IMR-90 (cell line): ENCODE results near the gene TNFRSF9. TPM values are rescaled to one million over a fixed set of nuclear protein-coding genes. Genes with fewer than 3 reads are reported as not detected.

Experiments
- ATAC-seq: fragments of 200-7000 bp; cut with Tn5 transposase; 2 replicates; pipeline ENCODE4 v1.9.1; 2020; ENCODE audit warnings: low read depth, mild to moderate bottlenecking, moderate library complexity
- BruUV-seq: library from RNA; stranded (reverse); fragments of 400-500 nt; replicated peaks from 2 replicates; lab custom pipeline; 2021; lab: Mats Ljungman, UMichigan
- CTCF ChIA-PET: fragments of 300-600 bp; formaldehyde crosslinking; extraction: SDS; loops from one replicate; lab custom pipeline; 2021; ENCODE audit warnings: antibody characterized with exemption; lab: Yijun Ruan, JAX
- POLR2A ChIA-PET: fragments of 300-600 bp; sonication (Branson Sonifier 250); formaldehyde crosslinking; loops from one replicate; lab custom pipeline; 2022; ENCODE audit warnings: antibody characterized with exemption; ENCODE audit not compliant: unreplicated experiment; lab: Charles Lee
- DNase-seq: peaks from one replicate; pipeline ENCODE4 v3.0.0; 2013
- H2AFZ ChIP-seq: replicated peaks from 2 replicates; pipeline ENCODE3; 2013; ENCODE audit warnings: low read length, mild to moderate bottlenecking; ENCODE audit not compliant: poor library complexity
- H2AK5ac ChIP-seq: 2 replicates; pipeline ENCODE4 v1.6.1; 2013; ENCODE audit warnings: low read depth, low read length, inconsistent platforms
- H2AK9ac ChIP-seq: replicated peaks from 2 replicates; pipeline ENCODE3; 2013; ENCODE audit warnings: mild to moderate bottlenecking, low read depth, low read length, moderate library complexity; ENCODE audit not compliant: poor library complexity
- H2BK120ac ChIP-seq: 2 replicates; pipeline ENCODE4 v1.6.1; 2013; ENCODE audit warnings: low read depth, low read length, inconsistent platforms
- H2BK15ac ChIP-seq: 3 replicates; pipeline ENCODE4 v1.6.1; 2013; ENCODE audit warnings: low read depth, low read length, inconsistent platforms
- H2BK20ac ChIP-seq: 2 replicates; pipeline ENCODE4 v1.6.1; 2013; ENCODE audit warnings: low read depth, mild to moderate bottlenecking, inconsistent platforms, low read length, moderate library complexity
- H2BK5ac ChIP-seq: 2 replicates; pipeline ENCODE4 v1.6.1; 2013; ENCODE audit warnings: mild to moderate bottlenecking, low read depth, low read length, inconsistent platforms; ENCODE audit not compliant: poor library complexity, severe bottlenecking
- H3K14ac ChIP-seq: replicated peaks from 2 replicates; pipeline ENCODE4 v1.6.1; 2013; ENCODE audit warnings: low read depth, low read length, inconsistent platforms
- H3K18ac ChIP-seq: 2 replicates; pipeline ENCODE4 v1.6.1; 2013; ENCODE audit warnings: low read depth, low read length, control low read depth
- H3K23ac ChIP-seq: 2 replicates; pipeline ENCODE4 v1.6.1; 2013; ENCODE audit warnings: low read depth, low read length, inconsistent platforms
- H3K27ac ChIP-seq: 2 replicates; pipeline ENCODE4 v1.5.1; 2013; ENCODE audit warnings: mild to moderate bottlenecking, control low read depth, low read length; ENCODE audit not compliant: insufficient read depth
- H3K27me3 ChIP-seq: 2 replicates; pipeline ENCODE4 v1.6.1; 2013; ENCODE audit warnings: low read length; ENCODE audit not compliant: control insufficient read depth, insufficient read depth
- H3K36me3 ChIP-seq: 2 replicates; pipeline ENCODE4 v1.6.1; 2013; ENCODE audit warnings: low read length, mixed read lengths; ENCODE audit not compliant: control insufficient read depth, insufficient read depth
- H3K4ac ChIP-seq: 2 replicates; pipeline ENCODE4 v1.6.1; 2013; ENCODE audit warnings: low read depth, low read length, inconsistent platforms
- H3K4me1 ChIP-seq: 2 replicates; pipeline ENCODE4 v1.6.1; 2013; ENCODE audit warnings: low read length, mixed read lengths; ENCODE audit not compliant: control insufficient read depth, insufficient read depth
- H3K4me2 ChIP-seq: 2 replicates; pipeline ENCODE4 v1.6.1; 2013; ENCODE audit warnings: low read depth, mild to moderate bottlenecking, control low read depth, low read length, moderate library complexity
- H3K4me3 ChIP-seq: 2 replicates; pipeline ENCODE4 v1.5.1; 2013; ENCODE audit warnings: low read depth, mild to moderate bottlenecking, control low read depth, low read length, moderate library complexity; ENCODE audit not compliant: insufficient read depth
- H3K56ac ChIP-seq: 2 replicates; pipeline ENCODE4 v1.6.1; 2013; ENCODE audit warnings: low read length, inconsistent platforms; ENCODE audit not compliant: insufficient read depth; ENCODE audit errors: extremely low read depth
- H3K79me1 ChIP-seq, 2 experiments: 2 replicates each; pipeline ENCODE4 v1.6.1; 2013; ENCODE audit warnings: low read length in 2 of 2, inconsistent platforms in 1 of 2, low read depth in 1 of 2
- H3K9ac ChIP-seq: 2 replicates; pipeline ENCODE4 v1.6.1; 2013; ENCODE audit warnings: low read depth, low read length, control low read depth
- H3K9me1 ChIP-seq: 2 replicates; pipeline ENCODE4 v1.6.1; 2013; ENCODE audit warnings: low read length, inconsistent platforms; ENCODE audit not compliant: insufficient read depth
- H3K9me3 ChIP-seq: 2 replicates; pipeline ENCODE4 v1.6.1; 2013; ENCODE audit warnings: low read length; ENCODE audit not compliant: control insufficient read depth, insufficient read depth
- H4K20me1 ChIP-seq: 2 replicates; pipeline ENCODE4 v1.6.1; 2013; ENCODE audit warnings: low read length, inconsistent platforms; ENCODE audit not compliant: insufficient read depth
- H4K5ac ChIP-seq: 2 replicates; pipeline ENCODE4 v1.6.1; 2013; ENCODE audit warnings: mild to moderate bottlenecking, low read depth, low read length, control low read depth
- H4K8ac ChIP-seq, 2 experiments: 2 replicates each; pipeline ENCODE4 v1.6.1; 2013; ENCODE audit warnings: low read depth in 2 of 2, low read length in 2 of 2, control low read depth in 1 of 2, inconsistent platforms in 1 of 2
- H4K91ac ChIP-seq: 2 replicates; pipeline ENCODE4 v1.6.1; 2013; ENCODE audit warnings: low read depth, low read length, inconsistent platforms; ENCODE audit not compliant: insufficient read depth
- BHLHE40 ChIP-seq: fragments of 150-350 bp; IDR thresholded peaks from 2 replicates; pipeline ENCODE4 v1.6.1; 2016; ENCODE audit warnings: mild to moderate bottlenecking, low read depth, low read length
- CEBPB ChIP-seq: IDR thresholded peaks from 2 replicates; pipeline ENCODE4 v1.6.1; 2012; ENCODE audit warnings: low read depth, low read length, improper control_type of control experiment
- CHD1 ChIP-seq: IDR thresholded peaks from 2 replicates; pipeline ENCODE4 v1.6.1; 2012; ENCODE audit warnings: low read depth, low read length, improper control_type of control experiment
- CTCF ChIP-seq: conservative IDR thresholded peaks from 2 replicates; pipeline ENCODE4 v1.5.1; 2012; ENCODE audit warnings: mild to moderate bottlenecking, low read depth, low read length, improper control_type of control experiment
- ELK1 ChIP-seq: fragments of 150-350 bp; IDR thresholded peaks from 2 replicates; pipeline ENCODE4 v1.6.1; 2016; ENCODE audit warnings: low read depth, mild to moderate bottlenecking, low read length, moderate library complexity, borderline replicate concordance
- FOS ChIP-seq: fragments of 150-350 bp; IDR thresholded peaks from 2 replicates; pipeline ENCODE4 v1.6.1; 2016; ENCODE audit warnings: low read depth, low read length
- MAFK ChIP-seq: IDR thresholded peaks from 2 replicates; pipeline ENCODE4 v1.6.1; 2012; ENCODE audit warnings: low read depth, low read length, improper control_type of control experiment
- MAZ ChIP-seq: IDR thresholded peaks from 2 replicates; pipeline ENCODE4 v1.6.1; 2012; ENCODE audit warnings: low read depth, mild to moderate bottlenecking, low read length, improper control_type of control experiment, moderate library complexity, borderline replicate concordance
- MXI1 ChIP-seq: IDR thresholded peaks from 2 replicates; pipeline ENCODE4 v1.6.1; 2012; ENCODE audit warnings: low read depth, mild to moderate bottlenecking, low read length, moderate library complexity, borderline replicate concordance
- NFE2L2 ChIP-seq: fragments of 150-350 bp; IDR thresholded peaks from 2 replicates; pipeline ENCODE4 v1.6.1; 2016; ENCODE audit warnings: low read depth, mild to moderate bottlenecking, low read length
- POLR2A ChIP-seq: IDR thresholded peaks from 2 replicates; pipeline ENCODE4 v1.6.1; 2012; ENCODE audit warnings: mild to moderate bottlenecking, low read depth, low read length
- RAD21 ChIP-seq: IDR thresholded peaks from 2 replicates; pipeline ENCODE4 v1.6.1; 2012; ENCODE audit warnings: low read length, improper control_type of control experiment
- RCOR1 ChIP-seq: IDR thresholded peaks from 2 replicates; pipeline ENCODE4 v1.6.1; 2012; ENCODE audit warnings: mild to moderate bottlenecking, low read length, improper control_type of control experiment; ENCODE audit not compliant: insufficient replicate concordance
- RFX5 ChIP-seq: IDR thresholded peaks from 2 replicates; pipeline ENCODE4 v1.8.0; 2012; ENCODE audit warnings: low read depth, mild to moderate bottlenecking, low read length, moderate library complexity
- SMC3 ChIP-seq: fragments of 150-350 bp; IDR thresholded peaks from 2 replicates; pipeline ENCODE4 v1.6.1; 2016; ENCODE audit warnings: low read depth, mild to moderate bottlenecking, antibody characterized with exemption, low read length, moderate library complexity
- WGBS, 2 experiments: methylation state at CpG; one replicate each; pipeline versions ENCODE4 v1.1.5 to v1.1.7; 2013; ENCODE audit warnings: missing lambda C conversion rate in 2 of 2; ENCODE audit not compliant: insufficient read length in 1 of 2; ENCODE audit errors: extremely low coverage in 2 of 2; 5-methylcytosine and 5-hydroxymethylcytosine counted together
- dilution Hi-C: fragments of 300-500 bp; cut with HindIII; formaldehyde crosslinking; loops from one replicate; pipeline ENCODE4 v1.14.3; 2018; ENCODE audit warnings: low sequenced_read_pairs; ENCODE audit not compliant: unreplicated experiment
- in situ Hi-C: fragments of 300-500 bp; cut with MboI; formaldehyde crosslinking; loops from 3 replicates; pipeline ENCODE4 v1.14.3; 2019; ENCODE audit warnings: low sequenced_read_pairs, inconsistent platforms, mixed read lengths
- intact Hi-C: fragments of 100-400 bp; cut with micrococcal nuclease; formaldehyde crosslinking; loops from 2 replicates; pipeline ENCODE4 v1.10.0; 2022
- polyA plus RNA-seq, 3 experiments: library from polyadenylated mRNA; depleted of rRNA; stranded (reverse); fragments of >200 nt; gene quantifications; 2 replicates each; pipeline ENCODE4 v1.2.3, GENCODE V29; 2012; ENCODE audit warnings: low replicate concordance in 1 of 3
- total RNA-seq: library from RNA; depleted of rRNA; stranded (reverse); fragments of >200 nt; gene quantifications from 2 replicates; pipeline ENCODE4 v1.2.3, GENCODE V29; 2012

The TNFRSF9 gene
- total and polyA plus RNA-seq, 2 of the 4 experiments (the other 2 are of a cell fraction), result 0.43 to 0.72 TPM

- no peak for TF ChIP-seq RAD21
Observed at GRCh38 chr1:7885513-7886404, 54.9 kb downstream of the TNFRSF9 start (continued).

GRCh38 chr1:7884757-7885156, 55.9 kb downstream of the TNFRSF9 start:
- Histone ChIP-seq H3K23ac (no peak overlapping the region), H3K27ac (no peak overlapping the region), H2AK5ac (no peak overlapping the region), H3K27me3 (peaks cover 4% of the 10 kb centered on the region; the same call in 1 of the 2 replicates), H3K14ac (no peak overlapping the region), H3K4ac (no peak overlapping the region), H4K20me1 (no peaks in the 10 kb centered on the region), H3K4me2 (no peak overlapping the region), H3K56ac (no peak overlapping the region), H2BK15ac (no peak overlapping the region), H4K5ac (no peak overlapping the region), H2BK5ac (no peak overlapping the region), H3K4me1 (no peaks in the 10 kb centered on the region), H3K9ac (no peak overlapping the region), H2BK120ac (no peak overlapping the region), H3K9me3 (peaks cover 2% of the 10 kb centered on the region; the same call in 1 of the 2 replicates), H2AK9ac (no peak overlapping the region), H3K4me3 (no peak overlapping the region), H3K79me1 (no peaks in the 10 kb centered on the region), H2BK20ac (no peak overlapping the region), H3K36me3 (no peaks in the 10 kb centered on the region), H4K91ac (no peak overlapping the region), H2AFZ (no peak overlapping the region), H3K18ac (no peak overlapping the region), H4K8ac (no peak overlapping the region), H3K9me1 (no peaks in the 10 kb centered on the region)
- POLR2A ChIA-PET, result no interaction called here
- WGBS, 2 experiments, result 64% methylated on average over 1 of the region's 1 CpG; no CpG with 5 or more reads in 1 of the 2 experiments
- ATAC-seq (no peak), DNase-seq (no peak)
- in situ Hi-C loops (no loop called here), dilution Hi-C loops (no loop called here), intact Hi-C loops (loop anchor here (5.0 kb wide), 1 partner anchor 37 kb away; no protein-coding TSS in a partner anchor)
- CTCF ChIA-PET, result no interaction called here
- BruUV-seq, result no TSS peak
- TF ChIP-seq ELK1 (no peak), NFE2L2 (no peak), BHLHE40 (no peak), POLR2A (no peak), FOS (no peak), CHD1 (no peak), CTCF (no peak), RCOR1 (no peak), MAZ (no peak), SMC3 (no peak), MXI1 (no peak), MAFK (no peak), RFX5 (no peak), CEBPB (no peak)
